Mesenchymal stem cell (in vitro differentiated cells and primary cell): Measurements from ENCODE around the gene MANF.

Experiments used
- DNase-seq: peaks from one replicate; pipeline ENCODE4 v3.0.0-alpha.2; 2013
- H2AFZ ChIP-seq: one replicate; pipeline ENCODE4 v1.6.1; 2013; ENCODE audit warnings: low read depth, mild to moderate bottlenecking, control low read depth, inconsistent platforms, low read length, moderate library complexity
- H2AK5ac ChIP-seq: 2 replicates; pipeline ENCODE4 v1.6.1; 2013; ENCODE audit warnings: low read length, moderate library complexity, mild to moderate bottlenecking, inconsistent platforms; ENCODE audit not compliant: severe bottlenecking
- H2BK120ac ChIP-seq: one replicate; pipeline ENCODE4 v1.6.1; 2013; ENCODE audit warnings: low read depth, mild to moderate bottlenecking, inconsistent platforms, low read length, moderate library complexity
- H2BK12ac ChIP-seq, 2 experiments: one replicate each; pipeline ENCODE4 v1.6.1; 2013; ENCODE audit warnings: inconsistent platforms in 2 of 2, low read length in 2 of 2, mild to moderate bottlenecking in 2 of 2, moderate library complexity in 2 of 2, control low read depth in 1 of 2
- H2BK15ac ChIP-seq: one replicate; pipeline ENCODE4 v1.6.1; 2013; ENCODE audit warnings: mild to moderate bottlenecking, low read depth, inconsistent platforms; ENCODE audit not compliant: poor library complexity, severe bottlenecking
- H2BK5ac ChIP-seq: 2 replicates; pipeline ENCODE4 v1.6.1; 2013; ENCODE audit warnings: low read depth, mild to moderate bottlenecking, low read length, control low read depth, inconsistent platforms; ENCODE audit not compliant: poor library complexity, severe bottlenecking
- H3K14ac ChIP-seq, 2 experiments: one replicate each; pipeline ENCODE4 v1.6.1; 2013; ENCODE audit warnings: inconsistent platforms in 2 of 2, low read length in 2 of 2, control low read depth in 1 of 2, mild to moderate bottlenecking in 1 of 2, moderate library complexity in 1 of 2
- H3K18ac ChIP-seq, 2 experiments: one replicate each; pipeline ENCODE4 v1.6.1; 2013; ENCODE audit warnings: inconsistent platforms in 2 of 2, low read length in 2 of 2, control low read depth in 1 of 2, low read depth in 1 of 2, mild to moderate bottlenecking in 1 of 2
- H3K23ac ChIP-seq, 2 experiments: one replicate each; pipeline ENCODE4 v1.6.1; 2013; ENCODE audit warnings: inconsistent platforms in 2 of 2, low read length in 2 of 2, mild to moderate bottlenecking in 2 of 2, moderate library complexity in 2 of 2, control low read depth in 1 of 2
- H3K27ac ChIP-seq: 2 replicates; pipeline ENCODE4 v1.5.1; 2013; ENCODE audit warnings: mild to moderate bottlenecking, moderate library complexity, low read length, control low read depth, inconsistent platforms; ENCODE audit not compliant: poor library complexity, severe bottlenecking
- H3K27me3 ChIP-seq, 2 experiments: 2 replicates each; pipeline versions ENCODE4 v1.6.1 to v1.7.0; 2013; ENCODE audit warnings: low read length in 2 of 2, mild to moderate bottlenecking in 2 of 2, moderate library complexity in 2 of 2, control low read depth in 1 of 2, inconsistent platforms in 1 of 2; ENCODE audit not compliant: control insufficient read depth in 1 of 2, insufficient read depth in 1 of 2
- H3K36me3 ChIP-seq, 2 experiments: 2 replicates each; pipeline versions ENCODE4 v1.6.1 to v1.7.0; 2013; ENCODE audit warnings: low read length in 2 of 2, control low read depth in 1 of 2, inconsistent platforms in 1 of 2, low read depth in 1 of 2, mild to moderate bottlenecking in 1 of 2; ENCODE audit not compliant: insufficient read depth in 2 of 2, control insufficient read depth in 1 of 2
- H3K4ac ChIP-seq, 2 experiments: one replicate each; pipeline ENCODE4 v1.6.1; 2013; ENCODE audit warnings: inconsistent platforms in 2 of 2, low read length in 2 of 2, mild to moderate bottlenecking in 2 of 2, moderate library complexity in 2 of 2, control low read depth in 1 of 2, low read depth in 1 of 2
- H3K4me1 ChIP-seq: 2 replicates; pipeline ENCODE4 v1.6.1; 2013; ENCODE audit warnings: low read depth, low read length, control low read depth; ENCODE audit not compliant: control insufficient read depth, insufficient read depth
- H3K4me2 ChIP-seq: 2 replicates; pipeline ENCODE4 v1.6.1; 2013; ENCODE audit warnings: low read length, mild to moderate bottlenecking, inconsistent platforms; ENCODE audit not compliant: poor library complexity, severe bottlenecking
- H3K4me3 ChIP-seq, 2 experiments: 2 replicates each; pipeline versions ENCODE4 v1.5.1 to v1.7.0; 2013; ENCODE audit warnings: low read length in 2 of 2, mild to moderate bottlenecking in 2 of 2, control low read depth in 1 of 2, low read depth in 1 of 2; ENCODE audit not compliant: insufficient read depth in 1 of 2
- H3K79me1 ChIP-seq: replicated peaks from 2 replicates; pipeline ENCODE4 v1.6.1; 2013; ENCODE audit warnings: mild to moderate bottlenecking, control low read depth, low read length, inconsistent platforms; ENCODE audit not compliant: poor library complexity, severe bottlenecking
- H3K9ac ChIP-seq: 2 replicates; pipeline ENCODE4 v1.7.0; 2013; ENCODE audit warnings: mild to moderate bottlenecking, low read length, moderate library complexity
- H3K9me3 ChIP-seq: 2 replicates; pipeline ENCODE4 v1.7.0; 2013; ENCODE audit warnings: mild to moderate bottlenecking, low read length; ENCODE audit not compliant: control insufficient read depth
- H4K8ac ChIP-seq: one replicate; pipeline ENCODE4 v1.6.1; 2013; ENCODE audit warnings: inconsistent platforms, mild to moderate bottlenecking, low read length, moderate library complexity
- H4K91ac ChIP-seq: one replicate; pipeline ENCODE4 v1.6.1; 2013; ENCODE audit warnings: mild to moderate bottlenecking, low read length, inconsistent platforms
- WGBS: methylation state at CpG from one replicate; pipeline ENCODE4 v1.1.7; 2013; ENCODE audit warnings: mixed read lengths; 5-methylcytosine and 5-hydroxymethylcytosine counted together

MANF gene

DNA sequence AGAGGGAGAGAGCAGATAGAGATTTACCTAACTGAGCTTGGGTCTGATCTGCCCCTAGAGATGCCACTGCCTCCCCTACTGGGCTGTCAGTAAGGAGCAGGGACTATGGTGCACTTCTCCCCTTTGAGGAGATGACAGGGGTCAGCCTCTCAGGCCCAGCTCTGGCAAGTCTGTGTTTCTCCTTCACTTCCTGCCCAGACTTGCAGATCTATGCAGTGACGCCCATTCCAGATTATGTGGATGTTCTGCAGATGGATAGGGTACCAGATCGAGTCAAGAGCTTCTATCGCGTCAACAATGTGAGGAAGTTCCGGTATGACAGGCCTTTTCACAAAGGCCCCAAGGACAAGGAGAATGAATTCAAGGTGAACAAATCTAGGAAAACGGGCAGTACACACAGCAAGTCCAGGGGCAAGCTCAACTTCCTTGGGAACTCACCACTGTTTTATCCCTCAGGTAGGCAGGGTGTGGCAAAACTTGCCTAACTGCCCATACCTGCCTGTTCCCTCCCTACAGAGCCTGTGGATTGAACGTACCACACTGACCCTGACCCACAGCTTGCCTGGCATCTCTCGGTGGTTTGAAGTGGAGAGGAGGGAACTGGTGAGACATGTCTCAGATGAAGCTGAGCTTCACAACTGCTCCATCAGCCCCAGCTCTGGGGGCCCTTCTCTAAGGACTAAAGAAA lies 29.1 kb upstream of the MANF start:
- H3K79me1 ChIP-seq = no peaks in the 10 kb centered on the region
- no peak overlapping the region for H2BK5ac ChIP-seq
- no peak overlapping the region for H3K27ac ChIP-seq
- no peaks in the 10 kb centered on the region for H3K36me3 ChIP-seq
- WGBS = 79% methylated on average over 7 of the region's 8 CpGs
- no peak overlapping the region for H2BK120ac ChIP-seq
- H3K4me2 ChIP-seq = no peak overlapping the region
- H3K14ac ChIP-seq = no peak overlapping the region
- no peak overlapping the region for H3K23ac ChIP-seq
- no peak overlapping the region for H2BK12ac ChIP-seq
- H3K4me1 ChIP-seq = no peaks in the 10 kb centered on the region
- H4K91ac ChIP-seq = no peak overlapping the region
- H3K18ac ChIP-seq = no peak overlapping the region
- H3K4me3 ChIP-seq = no peak overlapping the region
- H3K9me3 ChIP-seq = no peaks in the 10 kb centered on the region
- no peak overlapping the region for H4K8ac ChIP-seq
- H2AFZ ChIP-seq = no peak overlapping the region
- no peak overlapping the region for H2AK5ac ChIP-seq
- no peak overlapping the region for H2BK15ac ChIP-seq
- no peak overlapping the region for H3K9ac ChIP-seq
- peaks cover 0 to 2% of the 10 kb centered on the region in 2 experiments for H3K27me3 ChIP-seq
- H3K4ac ChIP-seq = no peak overlapping the region
- no peak for DNase-seq

DNA sequence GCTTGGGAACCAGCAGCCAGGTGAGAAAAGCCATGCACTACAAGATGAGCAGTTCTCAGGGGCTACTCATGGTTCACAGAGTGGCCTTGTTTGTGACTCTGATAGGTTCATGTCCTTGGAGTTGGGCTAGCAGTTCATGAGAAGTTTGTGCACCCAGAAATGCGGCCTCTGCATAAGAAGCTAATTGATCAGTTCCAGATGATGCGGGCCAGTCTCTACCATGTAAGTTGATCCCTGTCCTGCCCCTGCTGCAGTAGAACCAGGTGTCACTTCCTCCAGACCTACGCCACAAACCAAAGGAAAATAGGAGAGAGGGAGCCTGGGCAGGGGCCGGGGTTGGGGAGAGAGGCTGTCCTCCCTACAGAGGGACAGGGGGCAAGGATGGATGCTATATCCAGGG lies 27.2 kb upstream of the MANF start:
- peaks cover 0 to 2% of the 10 kb centered on the region in 2 experiments for H3K27me3 ChIP-seq
- H2AFZ ChIP-seq = no peak overlapping the region
- H3K4ac ChIP-seq = no peak overlapping the region
- no peak overlapping the region for H2BK120ac ChIP-seq
- H3K14ac ChIP-seq = no peak overlapping the region
- 88% methylated on average over 3 of the region's 4 CpGs for WGBS
- H3K79me1 ChIP-seq = no peaks in the 10 kb centered on the region
- no peaks in the 10 kb centered on the region for H3K36me3 ChIP-seq
- no peak for DNase-seq
- no peak overlapping the region for H2AK5ac ChIP-seq
- H3K27ac ChIP-seq = no peak overlapping the region
- H2BK15ac ChIP-seq = no peak overlapping the region
- no peak overlapping the region for H3K9ac ChIP-seq
- no peak overlapping the region for H2BK5ac ChIP-seq
- no peaks in the 10 kb centered on the region for H3K4me1 ChIP-seq
- no peak overlapping the region for H3K4me2 ChIP-seq
- no peak overlapping the region for H3K23ac ChIP-seq
- H4K91ac ChIP-seq = no peak overlapping the region
- H4K8ac ChIP-seq = no peak overlapping the region
- no peaks in the 10 kb centered on the region for H3K9me3 ChIP-seq
- H3K18ac ChIP-seq = no peak overlapping the region
- no peak overlapping the region for H2BK12ac ChIP-seq
- no peak overlapping the region for H3K4me3 ChIP-seq

DNA sequence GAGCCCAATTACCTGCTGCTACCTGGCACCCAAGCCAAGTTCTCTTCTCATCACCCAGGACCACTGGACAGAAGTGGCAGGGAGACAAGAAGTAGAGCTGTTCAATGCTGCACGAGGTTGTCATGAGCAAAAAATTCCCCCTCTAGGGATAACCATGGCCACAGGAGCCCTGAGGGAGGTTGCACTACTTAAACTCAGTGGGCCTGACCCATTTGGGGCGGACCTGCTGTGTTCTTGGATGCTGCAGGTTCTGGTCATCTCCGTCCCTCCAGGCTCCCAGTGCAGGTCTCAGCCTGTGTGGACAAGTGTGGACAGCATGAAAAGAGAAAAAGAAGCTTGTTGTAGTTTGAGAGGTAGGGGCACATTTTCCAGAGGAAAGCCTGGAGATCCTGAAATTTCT lies 26.1 kb upstream of the MANF start:
- no peak overlapping the region for H3K4me3 ChIP-seq
- H3K9me3 ChIP-seq = no peaks in the 10 kb centered on the region
- H2AK5ac ChIP-seq = no peak overlapping the region
- H2AFZ ChIP-seq = no peak overlapping the region
- no peak overlapping the region for H3K23ac ChIP-seq
- no peak overlapping the region for H2BK5ac ChIP-seq
- no peaks in the 10 kb centered on the region for H3K4me1 ChIP-seq
- H2BK12ac ChIP-seq = no peak overlapping the region
- no peak overlapping the region for H3K14ac ChIP-seq
- no peaks in the 10 kb centered on the region for H3K79me1 ChIP-seq
- peaks cover 0 to 2% of the 10 kb centered on the region in 2 experiments for H3K27me3 ChIP-seq
- H2BK120ac ChIP-seq = no peak overlapping the region
- H3K9ac ChIP-seq = no peak overlapping the region
- H3K36me3 ChIP-seq = no peaks in the 10 kb centered on the region
- WGBS = 67% methylated on average over 3 of the region's 3 CpGs
- H4K91ac ChIP-seq = no peak overlapping the region
- no peak overlapping the region for H2BK15ac ChIP-seq
- no peak overlapping the region for H4K8ac ChIP-seq
- no peak for DNase-seq
- H3K27ac ChIP-seq = no peak overlapping the region
- H3K18ac ChIP-seq = no peak overlapping the region
- no peak overlapping the region for H3K4ac ChIP-seq
- no peak overlapping the region for H3K4me2 ChIP-seq

DNA sequence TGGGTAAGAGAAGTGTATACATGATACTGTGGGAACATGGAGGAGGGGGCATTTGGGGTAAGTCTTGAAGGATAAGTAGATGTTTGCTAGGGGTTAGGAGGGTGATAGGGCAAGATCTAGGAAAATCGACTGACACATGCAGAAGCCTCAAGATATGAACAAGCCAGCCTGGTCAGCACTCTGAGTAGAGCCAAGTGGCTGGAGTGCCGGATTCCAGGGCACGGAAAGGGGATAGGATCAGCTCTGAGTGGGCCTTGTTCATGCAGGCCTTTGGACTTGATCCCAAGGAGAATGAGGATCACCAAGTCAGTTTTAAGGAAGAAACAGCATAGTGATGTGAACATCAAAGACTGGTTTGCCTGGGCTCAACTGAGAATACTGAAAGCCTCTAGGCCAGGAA lies 24.3 kb upstream of the MANF start:
- DNase-seq = no peak
- H3K4me1 ChIP-seq = no peaks in the 10 kb centered on the region
- peaks cover 0 to 2% of the 10 kb centered on the region in 2 experiments for H3K27me3 ChIP-seq
- no peak overlapping the region for H3K27ac ChIP-seq
- H2BK5ac ChIP-seq = no peak overlapping the region
- H3K36me3 ChIP-seq = no peaks in the 10 kb centered on the region
- H3K9ac ChIP-seq = no peak overlapping the region
- no peak overlapping the region for H3K4me3 ChIP-seq
- H2BK12ac ChIP-seq = no peak overlapping the region
- H4K91ac ChIP-seq = no peak overlapping the region
- no peak overlapping the region for H3K4me2 ChIP-seq
- H2AK5ac ChIP-seq = no peak overlapping the region
- no peak overlapping the region for H3K18ac ChIP-seq
- 93% methylated on average over 3 of the region's 3 CpGs for WGBS
- H2AFZ ChIP-seq = no peak overlapping the region
- H3K23ac ChIP-seq = no peak overlapping the region
- H3K14ac ChIP-seq = no peak overlapping the region
- H3K9me3 ChIP-seq = no peaks in the 10 kb centered on the region
- H3K4ac ChIP-seq = no peak overlapping the region
- no peak overlapping the region for H4K8ac ChIP-seq
- no peak overlapping the region for H2BK120ac ChIP-seq
- H3K79me1 ChIP-seq = no peaks in the 10 kb centered on the region
- no peak overlapping the region for H2BK15ac ChIP-seq
